Lower leg skin (tissue), 4 donors: ENCODE results near the gene PLD5. TPM values are rescaled to one million over a fixed set of nuclear protein-coding genes. Genes with fewer than 3 reads are reported as not detected.
"Not testable (repeated sequence)": the region's sequence is repeated elsewhere in the genome, so short reads cannot be mapped to it uniquely, and the experiment has no call there.

Experiments used
- DNase-seq, 2 donors: peaks; one replicate each; pipeline ENCODE4 v3.0.0-alpha.2; 2019; ENCODE audit warnings: low spot score in 2 of 2
- H3K4me3 ChIP-seq: fragments of 200-600 bp; sonication (generic); 2 replicates; pipeline ENCODE4 v1.5.1; 2017; ENCODE audit warnings: mild to moderate bottlenecking, low read depth; ENCODE audit not compliant: poor library complexity, severe bottlenecking
- CTCF ChIP-seq, 3 donors: fragments of 450-650 bp; IDR thresholded peaks; one replicate each; pipeline ENCODE4 v1.5.1; 2016; ENCODE audit warnings: antibody characterized with exemption in 3 of 3, mild to moderate bottlenecking in 3 of 3, moderate library complexity in 2 of 3
- POLR2A ChIP-seq, 2 donors: fragments of 450-650 bp; IDR thresholded peaks; one replicate each; pipeline ENCODE4 v1.6.1; 2016 to 2017; ENCODE audit warnings: antibody characterized with exemption in 2 of 2, mild to moderate bottlenecking in 1 of 2, moderate library complexity in 1 of 2
- WGBS, 2 donors: methylation state at CpG; one replicate each; pipeline ENCODE4 v1.1.5; 2018; 5-methylcytosine and 5-hydroxymethylcytosine counted together
- intact Hi-C: fragments of 100-400 bp; cut with DNase I; formaldehyde crosslinking; loops from one replicate; pipeline ENCODE4 v1.15.0; 2023; ENCODE audit warnings: low total_unique reads
- total RNA-seq, 4 donors: library from RNA; depleted of rRNA; stranded (reverse); fragments of >200 nt; gene quantifications; one replicate each; pipeline ENCODE4 v1.1.0, GENCODE V29; 2016

The PLD5 gene
- total RNA-seq, 4 donors from 2014 or later: 0.17 to 0.32 (median 0.25) TPM; not detected in 1

GRCh38 chr1:242401937-242402336 lies 122.6 kb downstream of the PLD5 start:
- intact Hi-C loops: no loop called here
- H3K4me3 ChIP-seq: no peak overlapping the region
- no peak for DNase-seq
- TF ChIP-seq CTCF (IDR thresholded peaks at IDR 0.05) (no peak), POLR2A (IDR thresholded peaks at IDR 0.05) (no peak)
- 77 to 81% methylated on average over 3 of the region's 3 CpGs for WGBS, 2 donors

GRCh38 chr1:242398351-242398750 lies 126.1 kb downstream of the PLD5 start:
- no peak for DNase-seq
- no peak for TF ChIP-seq POLR2A (IDR thresholded peaks at IDR 0.05)
- intact Hi-C loops: no loop called here
- H3K4me3 ChIP-seq: no peak overlapping the region
- 80 to 89% methylated on average over 5 of the region's 5 CpGs for WGBS, 2 donors

GRCh38 chr1:242391896-242392295 lies 132.6 kb downstream of the PLD5 start:
- intact Hi-C loops: no loop called here
- no peak overlapping the region for H3K4me3 ChIP-seq
- no peak for TF ChIP-seq CTCF (IDR thresholded peaks at IDR 0.05)
- no peak for TF ChIP-seq POLR2A (IDR thresholded peaks at IDR 0.05)
- DNase-seq: no peak

GRCh38 chr1:242376121-242376520 lies 148.4 kb downstream of the PLD5 start:
- DNase-seq, intact Hi-C loops, H3K4me3 ChIP-seq: not testable (repeated sequence)
- WGBS, 2 donors: 35 to 50% methylated on average over 6 of the region's 6 CpGs

GRCh38 chr1:242350446-242350845 lies 174.1 kb downstream of the PLD5 start:
- intact Hi-C loops, DNase-seq, H3K4me3 ChIP-seq: not testable (repeated sequence)
- 59 to 63% methylated on average over 3 of the region's 3 CpGs for WGBS, 2 donors

GRCh38 chr1:242349636-242350035 lies 174.9 kb downstream of the PLD5 start:
- 65 to 76% methylated on average over 1 of the region's 1 CpG for WGBS, 2 donors
- TF ChIP-seq POLR2A (IDR thresholded peaks at IDR 0.05) (no peak), CTCF (IDR thresholded peaks at IDR 0.05) (no peak)
- DNase-seq: no peak
- H3K4me3 ChIP-seq: no peak overlapping the region
- intact Hi-C loops: no loop called here

- H3K4me3 ChIP-seq, DNase-seq, intact Hi-C loops: not testable (repeated sequence)
- WGBS, 2 donors: 26 to 28% methylated on average over 5 of the region's 5 CpGs
Observed at GRCh38 chr1:242330865-242331264, 193.6 kb downstream of the PLD5 start.

GRCh38 chr1:242327381-242327780 lies 197.1 kb downstream of the PLD5 start:
- intact Hi-C loops, DNase-seq: not testable (repeated sequence)

GRCh38 chr1:242321981-242322380 lies 202.5 kb downstream of the PLD5 start:
- H3K4me3 ChIP-seq, DNase-seq, intact Hi-C loops: not testable (repeated sequence)
- 55 to 60% methylated on average over 7 of the region's 7 CpGs for WGBS, 2 donors

More at GRCh38 chr1:242327381-242327780, 197.1 kb downstream of the PLD5 start:
- not testable (repeated sequence) for H3K4me3 ChIP-seq
